GM12892 (cell line): Measurements from ENCODE around the gene SSH2.

Experiments
- POLR2A ChIP-seq: IDR thresholded peaks from 2 replicates; pipeline ENCODE4 v1.6.1; 2011; ENCODE audit warnings: low read depth, low read length, control low read depth
- TAF1 ChIP-seq: IDR thresholded peaks from 2 replicates; pipeline ENCODE4 v1.6.1; 2011; ENCODE audit warnings: low read depth, mild to moderate bottlenecking, control low read depth, low read length, borderline replicate concordance

- TF ChIP-seq TAF1 (no peak), POLR2A (no peak)
Observed at GRCh38 chr17:29734640-29735039, 195.4 kb downstream of the SSH2 start.
